GM12891 (cell line): ENCODE measurements around the gene EXOC4.

Experiments used
- PAX5 ChIP-seq: IDR thresholded peaks from 2 replicates; pipeline ENCODE4 v1.6.1; 2011; ENCODE audit warnings: low read length, moderate library complexity, mild to moderate bottlenecking; ENCODE audit not compliant: insufficient read depth, severe bottlenecking
- POLR2A ChIP-seq: IDR thresholded peaks from 2 replicates; pipeline ENCODE4 v1.6.1; 2011; ENCODE audit warnings: low read depth, low read length, control low read depth
- POLR2AphosphoS5 ChIP-seq: IDR thresholded peaks from 2 replicates; pipeline ENCODE4 v1.6.1; 2011; ENCODE audit warnings: low read depth, low read length, control low read depth
- POU2F2 ChIP-seq: IDR thresholded peaks from 2 replicates; pipeline ENCODE4 v1.6.1; 2011; ENCODE audit warnings: low read depth, mild to moderate bottlenecking, control low read depth, low read length, moderate library complexity
- SPI1 ChIP-seq: IDR thresholded peaks from 2 replicates; pipeline ENCODE4 v1.6.1; 2011; ENCODE audit warnings: low read depth, low read length, control low read depth
- TAF1 ChIP-seq: IDR thresholded peaks from 2 replicates; pipeline ENCODE4 v1.6.1; 2011; ENCODE audit warnings: low read depth, low read length, control low read depth

GRCh38 chr7:133412942-133413341, 160.1 kb downstream of the EXOC4 start:
- TF ChIP-seq PAX5 = no peak
- TF ChIP-seq POLR2A = no peak
- TF ChIP-seq POLR2AphosphoS5 = no peak
- TF ChIP-seq TAF1 = no peak
- TF ChIP-seq SPI1 = no peak
- no peak for TF ChIP-seq POU2F2
